ENCODE data around the gene ARMC5.
"Not testable (repeated sequence)": the region's sequence is repeated elsewhere in the genome, so short reads cannot be mapped to it uniquely, and the experiment has no call there.

ARMC5 gene

DNA sequence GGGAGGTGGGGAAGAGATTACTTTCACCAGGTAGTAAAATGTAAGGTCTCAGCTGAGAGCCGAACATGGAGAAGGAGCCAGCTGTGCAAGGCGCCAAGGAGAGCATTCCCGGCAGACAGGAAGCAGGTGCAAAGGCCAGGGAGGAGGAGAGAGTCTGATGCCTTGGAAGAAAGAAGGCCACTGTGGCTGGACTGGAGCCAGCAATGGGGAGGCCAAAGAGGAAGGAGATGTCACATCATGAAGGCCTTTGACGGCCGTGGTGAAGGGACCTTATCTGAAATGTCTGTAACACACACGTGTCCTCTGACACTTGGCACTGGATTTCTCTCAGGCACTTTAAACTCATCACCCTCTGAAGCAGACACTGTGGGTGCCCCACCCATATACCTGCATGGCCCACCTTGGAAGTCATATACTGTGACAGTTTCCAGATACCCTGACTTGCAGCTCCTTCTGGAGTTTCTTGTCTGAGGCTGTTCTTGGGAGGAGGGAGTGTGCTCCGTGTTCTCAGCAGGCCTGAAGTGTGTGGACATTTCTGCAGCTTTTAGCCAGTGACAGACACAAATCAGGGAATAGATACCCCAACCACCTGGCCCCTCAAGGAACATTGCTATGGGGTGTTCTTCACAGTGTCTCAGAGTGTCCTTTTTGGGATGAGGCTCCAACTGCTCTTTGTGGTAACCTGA is 21.7 kb downstream of the ARMC5 start:
- DNase-seq: peak; percentile 40

DNA sequence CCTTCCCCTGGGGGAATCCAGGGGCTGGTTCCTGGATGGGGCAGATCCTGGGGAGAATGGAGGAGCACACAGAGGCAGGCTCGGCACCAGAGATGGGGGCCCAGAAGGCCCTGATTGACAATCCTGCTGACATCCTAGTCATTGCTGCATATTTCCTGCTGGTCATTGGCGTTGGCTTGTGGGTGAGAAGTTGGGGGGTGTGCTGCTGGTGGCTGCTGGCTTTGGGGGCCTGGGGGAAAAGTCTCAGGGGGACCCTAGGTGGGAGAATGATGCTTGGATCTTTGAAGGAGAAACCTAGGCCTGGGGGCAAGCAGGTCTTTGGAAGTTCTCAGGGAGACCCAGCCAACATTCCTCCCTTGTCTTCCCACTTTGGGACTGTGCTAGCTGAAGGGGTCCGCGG is 23.8 kb downstream of the ARMC5 start, which contains the start of gene SLC5A2:
Gene SLC5A2 (plus strand): TSS at position 43 of the 400 bp plus-strand sequence. CDS start 14 bp downstream, at position 57.
- DNase-seq: peak; percentile 21

DNA sequence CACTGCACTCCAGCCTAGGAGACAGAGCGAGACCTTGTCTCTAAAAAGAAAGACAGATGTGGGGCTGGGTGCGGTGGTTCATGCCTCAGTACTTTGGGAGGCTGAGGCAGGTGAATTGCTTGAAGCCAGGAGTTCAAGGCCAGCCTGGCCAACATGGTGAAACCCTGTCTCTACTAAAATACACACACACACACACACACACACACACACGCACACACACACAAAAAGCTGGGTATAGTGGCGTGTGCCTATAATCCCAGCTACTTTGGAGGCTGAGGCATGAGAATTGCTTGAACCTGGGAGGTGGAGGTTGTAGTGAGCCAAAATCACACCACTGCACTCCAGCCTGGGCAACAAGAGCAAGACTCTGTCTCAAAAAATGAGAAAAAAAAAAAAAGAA is 24.7 kb downstream of the ARMC5 start:
- not testable (repeated sequence) for DNase-seq

DNA sequence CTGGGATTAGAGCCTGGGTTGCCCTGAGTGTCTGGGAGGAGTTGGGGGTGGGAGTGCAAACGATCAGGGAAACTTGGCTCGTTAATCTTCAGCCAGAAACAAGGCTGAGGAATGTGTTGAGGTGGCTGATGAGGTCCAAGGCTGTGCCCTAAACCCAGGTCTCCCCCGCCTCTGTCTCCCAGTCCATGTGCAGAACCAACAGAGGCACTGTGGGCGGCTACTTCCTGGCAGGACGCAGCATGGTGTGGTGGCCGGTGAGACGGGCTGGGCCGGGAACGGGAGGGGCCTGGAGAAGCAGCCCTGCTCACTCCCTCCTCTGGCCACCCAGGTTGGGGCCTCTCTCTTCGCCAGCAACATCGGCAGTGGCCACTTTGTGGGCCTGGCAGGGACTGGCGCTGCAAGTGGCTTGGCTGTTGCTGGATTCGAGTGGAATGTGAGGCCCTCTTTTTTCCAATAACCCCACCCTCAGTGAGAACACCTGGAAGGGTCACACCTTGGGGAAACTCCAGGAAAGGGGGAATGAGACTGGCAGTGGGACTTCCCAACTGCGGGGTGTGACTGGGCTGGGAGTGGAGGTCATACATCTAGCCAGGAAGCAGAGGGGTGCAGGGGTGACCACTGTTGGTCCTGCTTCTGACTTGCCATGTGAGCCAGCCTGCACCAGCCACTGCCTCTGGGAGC is 25.3 kb downstream of the ARMC5 start:
- DNase-seq: peak; percentile 45

DNA sequence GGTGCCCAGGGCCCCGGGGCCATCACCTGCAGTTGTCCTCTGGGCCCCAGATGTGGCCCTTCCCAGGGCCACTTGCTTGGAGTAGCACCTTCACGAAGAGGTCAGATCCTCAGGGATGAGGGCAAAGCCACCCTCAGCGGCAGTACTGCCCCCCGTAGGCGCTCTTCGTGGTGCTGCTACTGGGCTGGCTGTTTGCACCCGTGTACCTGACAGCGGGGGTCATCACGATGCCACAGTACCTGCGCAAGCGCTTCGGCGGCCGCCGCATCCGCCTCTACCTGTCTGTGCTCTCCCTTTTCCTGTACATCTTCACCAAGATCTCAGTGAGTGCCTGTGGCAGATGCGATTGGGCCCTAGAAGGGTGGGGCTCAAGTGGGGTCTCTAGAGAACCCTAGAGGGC is 26.3 kb downstream of the ARMC5 start:
- DNase-seq: peak; percentile 20

DNA sequence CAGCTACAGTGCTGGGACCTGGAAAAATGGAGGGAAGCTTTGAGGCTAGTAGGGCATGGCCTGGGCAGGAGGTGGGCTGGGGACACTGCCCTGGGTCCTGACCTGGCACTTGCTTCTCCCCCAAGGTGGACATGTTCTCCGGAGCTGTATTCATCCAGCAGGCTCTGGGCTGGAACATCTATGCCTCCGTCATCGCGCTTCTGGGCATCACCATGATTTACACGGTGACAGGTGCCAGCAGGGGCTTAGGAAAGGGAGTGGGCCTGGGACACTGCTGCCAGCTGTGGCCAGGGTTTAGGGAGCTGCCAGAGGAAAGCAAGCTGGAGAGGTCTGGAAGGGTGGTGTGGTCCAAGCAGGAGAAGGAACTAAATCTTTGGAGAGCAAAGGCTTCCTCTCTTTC is 26.7 kb downstream of the ARMC5 start:
- peak; percentile 70 for DNase-seq

DNA sequence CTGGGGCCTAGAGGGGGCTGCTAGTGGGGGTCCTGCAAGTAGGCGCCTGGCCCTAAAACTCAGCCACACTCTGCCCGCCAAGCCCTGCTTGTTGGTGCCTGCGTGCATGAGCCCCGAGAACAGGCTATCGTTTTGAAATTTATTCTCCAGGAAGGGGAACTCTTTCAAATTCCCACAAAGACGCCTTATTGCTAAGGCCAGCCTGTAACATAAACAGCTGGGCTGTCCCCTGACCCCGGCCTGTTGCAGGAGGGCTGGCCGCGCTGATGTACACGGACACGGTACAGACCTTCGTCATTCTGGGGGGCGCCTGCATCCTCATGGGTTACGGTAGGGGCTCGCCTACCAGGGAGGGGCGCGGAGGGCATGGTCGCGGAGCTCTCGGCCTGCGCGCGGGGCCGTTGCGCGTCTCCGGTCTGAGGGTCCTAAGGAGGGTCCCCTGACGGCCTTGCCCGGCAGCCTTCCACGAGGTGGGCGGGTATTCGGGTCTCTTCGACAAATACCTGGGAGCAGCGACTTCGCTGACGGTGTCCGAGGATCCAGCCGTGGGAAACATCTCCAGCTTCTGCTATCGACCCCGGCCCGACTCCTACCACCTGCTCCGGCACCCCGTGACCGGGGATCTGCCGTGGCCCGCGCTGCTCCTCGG is 27.9 kb downstream of the ARMC5 start:
- DNase-seq: peak; percentile 32

DNA sequence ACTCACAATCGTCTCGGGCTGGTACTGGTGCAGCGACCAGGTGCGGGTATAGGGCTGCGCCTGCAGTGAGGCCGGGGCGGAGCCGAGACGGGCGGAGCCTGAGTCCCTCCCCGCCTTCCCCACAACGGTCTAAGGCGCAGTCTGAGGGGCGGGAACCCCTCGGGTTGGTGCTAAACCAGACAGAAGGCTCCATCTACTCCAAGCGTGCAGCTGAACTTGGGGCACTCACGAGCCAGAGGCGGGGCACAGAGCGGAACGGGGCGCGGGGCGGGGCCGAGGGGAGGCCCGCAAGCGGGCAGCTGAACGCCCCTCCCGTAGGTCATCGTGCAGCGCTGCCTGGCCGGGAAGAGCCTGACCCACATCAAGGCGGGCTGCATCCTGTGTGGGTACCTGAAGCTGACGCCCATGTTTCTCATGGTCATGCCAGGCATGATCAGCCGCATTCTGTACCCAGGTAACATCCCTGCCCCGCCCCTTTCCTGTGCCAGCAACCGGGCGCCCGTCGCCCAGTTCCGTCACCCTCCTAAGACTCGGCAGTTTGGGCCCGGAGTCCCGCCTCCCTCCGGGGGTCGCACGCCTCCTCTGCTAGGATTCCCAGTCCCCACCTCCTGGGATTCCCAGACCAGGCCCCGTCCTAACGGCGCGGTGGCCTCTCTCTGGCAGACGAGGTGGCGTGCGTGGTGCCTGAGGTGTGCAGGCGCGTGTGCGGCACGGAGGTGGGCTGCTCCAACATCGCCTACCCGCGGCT is 28.6 kb downstream of the ARMC5 start:
- peak; percentile 67 for DNase-seq

DNA sequence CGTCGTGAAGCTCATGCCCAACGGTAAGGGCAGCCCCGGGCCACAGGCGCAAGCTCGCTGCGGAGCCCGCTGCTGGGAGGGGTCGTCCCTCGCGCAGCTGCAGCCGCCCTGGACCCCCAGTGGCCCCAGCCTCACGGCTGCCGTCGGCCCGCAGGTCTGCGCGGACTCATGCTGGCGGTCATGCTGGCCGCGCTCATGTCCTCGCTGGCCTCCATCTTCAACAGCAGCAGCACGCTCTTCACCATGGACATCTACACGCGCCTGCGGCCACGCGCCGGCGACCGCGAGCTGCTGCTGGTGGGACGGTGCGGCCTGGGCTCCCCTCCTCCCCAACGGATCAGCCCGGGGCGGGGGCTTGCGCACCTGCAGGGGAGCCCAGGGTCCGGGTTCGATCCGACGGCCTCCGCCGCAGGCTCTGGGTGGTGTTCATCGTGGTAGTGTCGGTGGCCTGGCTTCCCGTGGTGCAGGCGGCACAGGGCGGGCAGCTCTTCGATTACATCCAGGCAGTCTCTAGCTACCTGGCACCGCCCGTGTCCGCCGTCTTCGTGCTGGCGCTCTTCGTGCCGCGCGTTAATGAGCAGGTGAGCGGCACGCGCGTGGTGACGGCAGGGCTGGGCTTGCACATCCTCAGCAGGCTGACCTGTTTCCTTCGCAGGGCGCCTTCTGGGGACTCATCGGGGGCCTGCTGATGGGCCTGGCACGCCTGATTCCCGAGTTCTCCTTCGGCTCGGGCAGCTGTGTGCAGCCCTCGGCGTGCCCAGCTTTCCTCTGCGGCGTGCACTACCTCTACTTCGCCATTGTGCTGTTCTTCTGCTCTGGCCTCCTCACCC is 29.4 kb downstream of the ARMC5 start:
- peak; percentile 60 for DNase-seq

DNA sequence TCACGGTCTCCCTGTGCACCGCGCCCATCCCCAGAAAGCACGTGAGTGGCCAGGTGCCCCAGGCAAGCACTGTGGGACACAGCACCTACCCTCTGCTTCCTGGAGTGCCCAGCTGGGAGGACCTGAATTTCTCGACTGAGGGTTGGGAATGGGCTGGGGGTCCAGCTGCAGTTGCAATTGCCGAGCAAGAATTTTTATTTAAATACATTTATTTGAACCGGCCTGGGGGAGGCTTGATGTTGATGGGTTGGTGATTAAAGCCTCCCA is 29.9 kb downstream of the ARMC5 start:
- DNase-seq: no peak

DNA sequence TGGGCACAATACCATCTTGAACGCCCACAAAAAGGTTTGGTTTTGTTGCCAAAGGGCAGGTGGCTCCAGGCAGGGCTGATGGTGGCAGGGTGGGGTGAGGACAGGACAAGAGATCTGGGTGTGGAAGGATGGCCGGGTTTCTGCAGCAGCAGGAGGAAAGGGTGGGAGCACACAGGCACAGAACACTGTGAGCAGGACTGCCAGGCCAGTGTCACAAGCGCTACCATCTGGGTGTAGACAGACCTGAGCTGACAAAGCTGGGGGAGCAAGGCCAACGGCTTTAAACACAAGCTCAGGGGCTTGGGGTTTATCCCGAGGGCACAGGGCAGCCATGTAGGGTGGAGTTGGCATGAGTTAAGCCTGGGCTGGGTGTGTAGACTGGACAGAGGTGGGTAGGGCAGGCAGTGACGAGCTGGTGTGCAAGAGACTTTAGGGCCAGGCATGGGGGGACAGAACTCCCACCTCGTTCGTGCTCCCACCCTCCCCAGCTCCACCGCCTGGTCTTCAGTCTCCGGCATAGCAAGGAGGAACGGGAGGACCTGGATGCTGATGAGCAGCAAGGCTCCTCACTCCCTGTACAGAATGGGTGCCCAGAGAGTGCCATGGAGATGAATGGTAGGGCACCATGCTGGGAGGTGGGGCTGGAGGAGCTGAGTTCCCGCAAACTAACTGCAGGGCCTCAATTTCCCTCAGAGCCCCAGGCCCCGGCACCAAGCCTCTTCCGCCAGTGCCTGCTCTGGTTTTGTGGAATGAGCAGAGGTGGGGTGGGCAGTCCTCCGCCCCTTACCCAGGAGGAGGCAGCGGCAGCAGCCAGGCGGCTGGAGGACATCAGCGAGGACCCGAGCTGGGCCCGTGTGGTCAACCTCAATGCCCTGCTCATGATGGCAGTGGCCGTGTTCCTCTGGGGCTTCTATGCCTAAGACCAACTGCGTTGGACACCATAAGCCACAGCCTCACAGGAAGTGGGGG is 30.6 kb downstream of the ARMC5 start:
- peak; percentile 32 for DNase-seq

DNA sequence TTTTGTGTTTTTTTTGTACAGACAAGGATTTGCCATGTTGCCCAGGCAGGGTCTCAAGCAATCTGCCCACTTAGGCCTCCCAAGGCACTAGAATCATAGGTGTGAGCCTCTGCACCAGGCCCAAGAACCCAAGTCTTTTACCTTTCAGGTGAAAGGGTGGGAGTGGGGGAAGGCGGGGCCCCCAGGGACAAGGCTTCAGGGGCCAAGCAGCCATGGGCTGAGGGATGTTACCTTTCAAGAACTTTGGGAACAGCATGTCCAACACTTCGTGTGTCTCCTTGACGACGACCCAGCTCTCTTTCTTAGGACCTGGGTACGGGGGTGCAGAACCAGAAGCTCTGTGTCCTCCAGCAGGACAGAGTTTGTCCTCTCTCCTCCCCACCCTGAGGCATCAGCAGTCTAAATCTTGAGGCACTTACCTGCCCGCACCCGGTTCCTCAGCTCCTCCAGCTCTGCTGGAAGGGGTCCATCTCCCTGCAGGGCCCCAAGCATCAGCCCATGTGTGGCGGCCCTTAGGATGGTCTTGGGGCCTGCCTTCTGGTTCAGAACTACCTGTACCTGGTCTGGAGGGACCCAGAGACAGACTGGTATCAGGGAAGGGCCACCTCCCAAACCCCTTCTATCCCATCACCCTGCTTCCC is 32.6 kb downstream of the ARMC5 start:
- DNase-seq: no peak

DNA sequence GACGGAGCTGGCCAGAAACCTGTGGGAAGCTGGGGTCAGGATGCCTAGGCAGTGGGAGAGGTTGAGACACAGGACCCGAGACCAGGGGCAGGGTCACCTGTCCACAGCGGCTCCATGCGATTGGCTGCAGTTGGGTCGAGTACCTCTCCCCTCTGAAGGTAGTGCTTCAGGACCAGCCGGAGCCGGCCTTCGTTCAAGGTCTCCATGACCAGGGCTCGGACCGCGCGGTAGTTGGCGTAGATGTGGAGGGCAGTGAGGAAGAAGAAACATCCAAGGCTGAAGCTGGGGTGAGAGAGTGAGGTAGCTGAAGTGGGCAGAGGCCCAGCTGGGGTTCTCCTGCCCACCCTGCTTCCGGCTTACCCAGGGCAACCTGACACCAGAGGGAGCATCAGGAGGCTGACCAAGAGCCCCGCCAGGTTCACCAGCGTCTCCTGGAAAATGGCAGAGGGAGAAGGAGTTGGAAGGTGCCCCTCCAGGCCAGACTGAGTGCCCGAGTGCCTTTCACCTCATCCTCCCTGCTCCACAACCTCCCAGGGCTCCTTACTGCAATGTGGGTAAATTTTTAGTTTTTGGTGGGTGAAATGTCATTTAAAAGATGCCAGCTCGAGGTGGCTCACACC is 34.3 kb downstream of the ARMC5 start:
- DNase-seq: no peak

DNA sequence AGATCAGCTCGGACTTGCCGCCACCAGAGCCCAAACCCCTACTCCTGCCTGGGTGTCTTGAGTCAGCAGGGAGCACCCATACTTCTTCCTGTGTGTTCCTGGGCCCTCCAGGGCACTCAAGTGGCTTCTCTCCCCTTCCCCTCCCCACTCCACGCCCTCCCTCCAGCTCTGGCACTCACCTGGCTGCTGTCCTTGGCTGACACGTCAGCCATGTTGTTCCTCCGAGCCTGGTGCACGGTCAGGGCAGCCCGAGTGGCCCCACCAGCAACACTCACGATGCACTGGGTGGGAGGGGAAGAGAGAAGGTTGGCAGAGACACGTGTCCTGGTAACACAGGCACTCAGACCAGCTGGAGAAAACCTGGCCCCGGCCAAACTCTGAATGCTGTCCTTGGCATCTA is 37.4 kb downstream of the ARMC5 start:
- no peak for DNase-seq

DNA sequence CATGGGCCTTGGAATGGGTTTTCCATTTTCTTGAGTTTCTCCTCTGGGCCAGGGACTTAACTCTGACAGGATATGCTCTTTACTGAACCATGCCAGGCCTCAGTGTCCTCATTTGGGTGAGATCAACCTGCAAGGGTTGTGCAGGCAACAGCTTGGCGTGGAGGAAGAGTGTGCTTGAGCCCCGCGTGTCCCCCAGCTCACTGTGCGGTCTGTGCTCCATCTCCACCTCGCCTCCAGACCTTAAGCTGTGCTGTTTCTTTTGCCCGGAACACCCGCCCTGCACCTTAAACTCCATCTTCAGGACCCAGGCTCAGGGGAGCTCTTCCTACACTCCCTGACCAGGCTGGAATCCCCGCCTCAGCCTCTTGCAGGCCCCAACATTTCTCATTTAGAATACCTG is 39.2 kb downstream of the ARMC5 start:
- DNase-seq: no peak

DNA sequence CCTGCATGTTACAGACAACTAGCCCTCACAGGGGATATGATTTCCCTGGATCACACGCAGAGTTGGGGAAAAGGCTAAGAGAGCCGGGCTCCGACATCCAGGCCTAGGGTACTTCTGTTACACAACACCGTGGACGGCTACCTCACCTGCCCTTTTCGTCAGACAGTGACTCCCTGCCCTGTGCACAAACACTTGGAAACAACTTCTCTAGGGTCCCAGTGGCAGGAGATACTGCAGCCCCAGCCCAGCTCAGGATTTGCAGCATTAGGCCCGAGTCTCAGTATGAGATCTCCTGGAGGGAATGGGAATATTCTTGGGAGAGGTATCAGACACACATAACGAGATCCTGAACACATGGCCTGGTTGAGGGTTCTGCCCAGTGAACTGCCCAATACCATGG is 40.6 kb downstream of the ARMC5 start:
- DNase-seq: no peak

DNA sequence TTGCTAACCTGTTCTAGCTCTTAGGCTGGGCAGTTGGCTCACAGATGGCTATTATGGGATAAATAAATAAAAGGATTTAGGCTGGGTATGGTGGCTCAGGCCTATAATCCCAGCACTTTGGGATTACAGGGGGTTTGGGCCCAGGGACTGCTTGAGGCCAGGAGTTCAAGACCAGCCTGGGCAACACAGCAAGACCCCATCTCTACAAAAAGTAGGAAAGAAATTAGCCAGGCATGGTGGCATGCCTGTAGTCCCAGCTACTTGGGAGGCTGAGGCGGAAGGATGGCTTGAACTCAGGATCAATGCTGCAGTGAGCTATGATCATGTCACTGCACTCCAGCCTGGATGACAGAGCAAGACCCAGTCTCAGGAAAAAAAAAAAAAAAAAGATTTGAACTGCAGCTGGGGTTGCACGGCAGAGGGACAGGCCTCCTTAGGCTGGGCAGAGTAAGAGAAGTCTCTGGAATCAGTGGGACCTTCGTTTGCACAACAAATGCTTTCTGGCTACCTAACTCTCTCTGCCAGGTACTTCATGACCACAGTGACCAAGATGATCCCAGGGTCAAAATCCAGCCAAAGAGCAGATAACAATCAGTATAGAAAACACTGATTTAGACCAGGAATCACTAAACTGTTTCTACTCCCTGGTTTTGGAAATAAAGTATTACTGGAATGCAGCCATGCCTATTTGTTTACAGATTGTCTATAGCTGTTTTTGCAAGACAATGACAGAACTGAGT is 42.1 kb downstream of the ARMC5 start:
- no peak for DNase-seq

DNA sequence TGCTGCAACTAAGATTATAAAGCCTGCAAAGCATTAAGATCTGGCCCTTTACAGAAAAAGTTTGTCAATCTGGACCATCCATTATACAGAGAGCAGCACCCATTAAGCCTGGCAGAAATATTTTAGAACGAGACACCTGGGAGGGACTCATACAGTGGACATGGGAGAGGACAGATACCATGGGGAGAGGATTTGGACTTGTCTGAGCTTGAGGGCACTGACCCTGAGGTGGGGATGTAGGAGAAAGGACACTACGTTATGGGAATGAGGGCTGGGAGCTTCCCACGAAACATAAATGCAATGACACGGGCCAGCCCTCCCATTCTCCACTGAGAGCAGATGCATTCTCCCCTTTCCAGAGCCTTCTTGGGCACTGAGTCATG is 42.7 kb downstream of the ARMC5 start:
- no peak for DNase-seq

DNA sequence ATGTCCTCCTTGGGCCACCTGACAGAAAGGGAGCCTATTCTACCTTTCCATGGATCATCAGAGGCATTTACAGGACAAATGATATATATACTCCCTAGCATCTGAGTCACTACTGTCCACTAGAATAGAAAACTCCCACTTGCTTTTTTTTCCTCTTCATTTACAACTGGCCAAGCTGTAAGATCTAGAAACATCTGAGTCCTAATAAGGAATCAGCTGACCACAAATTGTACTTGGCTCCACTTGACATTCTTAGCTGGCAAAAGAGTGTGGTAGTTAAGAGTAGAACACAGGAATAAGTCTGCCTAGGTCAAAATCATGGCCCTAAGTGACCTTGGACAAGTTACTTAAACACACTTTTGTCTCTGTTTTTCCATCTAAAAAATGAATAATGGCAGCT is 43.7 kb downstream of the ARMC5 start:
- no peak for DNase-seq

DNA sequence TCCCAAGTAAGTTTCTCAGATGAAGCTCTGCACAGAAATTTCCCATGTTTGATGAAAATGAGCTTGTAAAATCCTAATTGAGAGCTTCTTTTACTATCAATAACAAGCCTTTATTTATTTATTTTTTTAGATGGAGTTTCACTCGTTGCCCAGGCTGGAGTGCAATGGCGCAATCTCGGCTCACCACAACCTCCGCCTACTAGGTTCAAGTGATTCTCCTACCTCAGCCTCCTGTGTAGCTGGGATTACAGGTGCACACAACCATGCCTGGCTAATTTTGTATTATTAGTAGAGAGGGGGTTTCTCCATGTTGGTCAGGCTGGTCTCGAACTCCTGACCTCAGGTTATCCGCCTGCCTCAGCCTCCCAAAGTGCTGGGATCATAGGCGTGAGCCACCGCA is 44.3 kb downstream of the ARMC5 start:
- DNase-seq: not testable (repeated sequence)

All from left hindlimb (tissue), 1 donor.